OCI-LY3 (cell line): ENCODE results near the gene ZFAND5.

ENCODE experiments used
- EZH2phosphoT487 ChIP-seq: fragments of 200-600 bp; shearing (Covaris generic); IDR thresholded peaks from 2 replicates; pipeline ENCODE4 v1.6.1; 2018; ENCODE audit warnings: antibody characterized with exemption, mixed run types, low read depth
- TF ChIP-seq, protein P1 (sequence below): fragments of 200-600, 300-600 bp; sonication (generic); IDR thresholded peaks from 2 replicates; pipeline ENCODE4 v1.5.1; 2014; ENCODE audit warnings: antibody characterized with exemption, low read length, low read depth

DNA sequence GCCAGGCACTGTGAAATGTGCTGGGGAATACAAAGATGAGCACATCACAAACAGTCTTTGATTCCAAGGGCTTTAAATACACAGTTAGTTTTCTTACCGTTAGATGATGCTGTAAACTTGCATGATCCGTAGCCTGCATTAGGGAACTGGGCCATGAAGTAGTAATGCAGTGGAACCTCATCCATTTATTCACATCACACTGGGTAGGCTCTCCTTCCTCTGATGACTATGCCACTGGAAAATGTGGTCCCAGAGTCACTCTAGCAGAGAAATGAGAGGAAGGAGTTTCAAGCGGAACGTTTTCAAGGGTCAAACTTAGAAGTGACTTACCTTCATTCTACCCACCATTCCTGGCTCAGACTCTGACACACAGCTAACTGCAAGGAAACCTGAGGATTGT, 26.4 kb downstream of the ZFAND5 start:
- TF ChIP-seq, protein P1, sequence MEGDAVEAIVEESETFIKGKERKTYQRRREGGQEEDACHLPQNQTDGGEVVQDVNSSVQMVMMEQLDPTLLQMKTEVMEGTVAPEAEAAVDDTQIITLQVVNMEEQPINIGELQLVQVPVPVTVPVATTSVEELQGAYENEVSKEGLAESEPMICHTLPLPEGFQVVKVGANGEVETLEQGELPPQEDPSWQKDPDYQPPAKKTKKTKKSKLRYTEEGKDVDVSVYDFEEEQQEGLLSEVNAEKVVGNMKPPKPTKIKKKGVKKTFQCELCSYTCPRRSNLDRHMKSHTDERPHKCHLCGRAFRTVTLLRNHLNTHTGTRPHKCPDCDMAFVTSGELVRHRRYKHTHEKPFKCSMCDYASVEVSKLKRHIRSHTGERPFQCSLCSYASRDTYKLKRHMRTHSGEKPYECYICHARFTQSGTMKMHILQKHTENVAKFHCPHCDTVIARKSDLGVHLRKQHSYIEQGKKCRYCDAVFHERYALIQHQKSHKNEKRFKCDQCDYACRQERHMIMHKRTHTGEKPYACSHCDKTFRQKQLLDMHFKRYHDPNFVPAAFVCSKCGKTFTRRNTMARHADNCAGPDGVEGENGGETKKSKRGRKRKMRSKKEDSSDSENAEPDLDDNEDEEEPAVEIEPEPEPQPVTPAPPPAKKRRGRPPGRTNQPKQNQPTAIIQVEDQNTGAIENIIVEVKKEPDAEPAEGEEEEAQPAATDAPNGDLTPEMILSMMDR = no peak
- TF ChIP-seq EZH2phosphoT487 = no peak
